Thyroid gland (tissue), 4 donors: ENCODE measurements around the gene CARS1.

Experiments used
- POLR2A ChIP-seq, 2 donors: fragments of 450-650 bp; IDR thresholded peaks; one replicate each; pipeline ENCODE4 v1.6.1; 2017; ENCODE audit warnings: antibody characterized with exemption in 2 of 2, mild to moderate bottlenecking in 2 of 2, moderate library complexity in 1 of 2
- TF ChIP-seq, protein P1 (sequence below), 6 experiments: fragments of 200-600 bp in 3 of 6; fragments of 450-650 bp in 3 of 6; sonication (generic) in 3 of 6; IDR thresholded peaks; one replicate each; pipeline ENCODE4 v1.5.1; 2016 to 2019; ENCODE audit warnings: antibody characterized with exemption in 6 of 6, mild to moderate bottlenecking in 2 of 6, inconsistent platforms in 1 of 6, moderate library complexity in 1 of 6

DNA sequence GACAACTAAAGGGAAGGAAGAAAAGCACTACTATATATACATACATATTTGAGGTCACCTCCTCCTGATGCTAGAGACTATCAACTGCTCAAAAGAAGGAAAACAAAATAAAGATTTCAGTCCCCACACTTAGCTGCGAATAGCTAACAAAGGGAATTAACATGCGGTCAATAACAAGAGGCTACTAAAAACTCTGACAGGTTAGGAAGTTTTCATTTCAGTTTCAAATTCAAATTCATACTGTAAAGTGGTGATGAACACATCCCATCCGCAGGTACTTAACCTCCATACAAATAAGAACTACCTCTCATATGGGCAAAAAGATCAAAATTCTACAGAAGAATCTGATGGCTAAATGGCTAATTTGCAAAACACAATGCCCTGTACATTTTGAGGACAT is 67.7 kb downstream of the CARS1 start:
- TF ChIP-seq, protein P1, sequence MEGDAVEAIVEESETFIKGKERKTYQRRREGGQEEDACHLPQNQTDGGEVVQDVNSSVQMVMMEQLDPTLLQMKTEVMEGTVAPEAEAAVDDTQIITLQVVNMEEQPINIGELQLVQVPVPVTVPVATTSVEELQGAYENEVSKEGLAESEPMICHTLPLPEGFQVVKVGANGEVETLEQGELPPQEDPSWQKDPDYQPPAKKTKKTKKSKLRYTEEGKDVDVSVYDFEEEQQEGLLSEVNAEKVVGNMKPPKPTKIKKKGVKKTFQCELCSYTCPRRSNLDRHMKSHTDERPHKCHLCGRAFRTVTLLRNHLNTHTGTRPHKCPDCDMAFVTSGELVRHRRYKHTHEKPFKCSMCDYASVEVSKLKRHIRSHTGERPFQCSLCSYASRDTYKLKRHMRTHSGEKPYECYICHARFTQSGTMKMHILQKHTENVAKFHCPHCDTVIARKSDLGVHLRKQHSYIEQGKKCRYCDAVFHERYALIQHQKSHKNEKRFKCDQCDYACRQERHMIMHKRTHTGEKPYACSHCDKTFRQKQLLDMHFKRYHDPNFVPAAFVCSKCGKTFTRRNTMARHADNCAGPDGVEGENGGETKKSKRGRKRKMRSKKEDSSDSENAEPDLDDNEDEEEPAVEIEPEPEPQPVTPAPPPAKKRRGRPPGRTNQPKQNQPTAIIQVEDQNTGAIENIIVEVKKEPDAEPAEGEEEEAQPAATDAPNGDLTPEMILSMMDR (IDR thresholded peaks at IDR 0.05), result no peak
- no peak for TF ChIP-seq POLR2A (IDR thresholded peaks at IDR 0.05)
